HG02884 (cell line): ENCODE results near the gene SVEP1.

Source experiments
- ATAC-seq: cut with Tn5 transposase; IDR thresholded peaks from one replicate; pipeline ENCODE4 v1.9.1; 2021; ENCODE audit warnings: mild to moderate bottlenecking, moderate library complexity; ENCODE audit not compliant: unreplicated experiment

The SVEP1 gene

GRCh38 chr9:110328763-110329162 is 250.8 kb downstream of the SVEP1 start:
- ATAC-seq, result no peak

DNA sequence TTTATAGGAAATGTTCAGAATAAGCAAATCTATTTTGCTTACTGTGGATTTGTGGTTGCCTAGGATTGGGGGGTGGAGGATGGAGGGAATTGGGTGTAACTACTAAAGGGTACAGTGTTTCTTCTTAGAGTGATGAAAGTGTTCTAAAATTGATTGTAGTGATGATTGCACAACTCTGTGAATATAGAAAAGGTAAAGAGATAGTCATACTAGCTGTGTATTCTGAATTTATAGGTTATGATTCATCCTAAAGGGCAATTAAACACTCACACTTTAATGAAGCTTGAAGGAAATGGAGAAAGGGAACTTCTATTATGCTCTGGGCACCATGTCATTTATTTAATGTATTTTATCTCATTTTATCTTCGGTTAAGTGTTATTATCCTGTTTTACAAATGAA is 251.8 kb downstream of the SVEP1 start:
- ATAC-seq, result no peak

GRCh38 chr9:110323818-110324217 is 255.7 kb downstream of the SVEP1 start:
- ATAC-seq, result no peak

GRCh38 chr9:110320651-110321445 is 258.7 kb downstream of the SVEP1 start:
- no peak for ATAC-seq

GRCh38 chr9:110319781-110320492 is 259.6 kb downstream of the SVEP1 start:
- ATAC-seq, result no peak

- no peak for ATAC-seq
Measured at GRCh38 chr9:110317911-110318310, 261.6 kb downstream of the SVEP1 start.

GRCh38 chr9:110316261-110317075 is 263.1 kb downstream of the SVEP1 start:
- peak; percentile 92 for ATAC-seq
